Thoracic aorta (tissue), 2 donors: Measurements from ENCODE around the gene KRT86. TPM values are rescaled to one million over a fixed set of nuclear protein-coding genes. Genes with fewer than 3 reads are reported as not detected.

ENCODE experiments used
- ATAC-seq: fragments of 150-250 bp; one replicate; pipeline ENCODE4 v1.8.0; 2017; ENCODE audit warnings: low read depth; ENCODE audit not compliant: insufficient number of reproducible peaks, low FRiP score
- DNase-seq: peaks from one replicate; pipeline ENCODE4 v3.0.0-alpha.2; 2020; ENCODE audit warnings: low spot score
- H3K27ac ChIP-seq, 2 donors: fragments of 200-600 bp; sonication (generic); 1 replicate in 1 of 2; 2 replicates in 1 of 2; pipeline ENCODE4 v1.5.1; 2016; ENCODE audit warnings: mild to moderate bottlenecking in 2 of 2, moderate library complexity in 2 of 2
- H3K27me3 ChIP-seq: fragments of 200-600 bp; sonication (generic); replicated peaks from 2 replicates; pipeline ENCODE4 v1.6.0; 2016; ENCODE audit warnings: mild to moderate bottlenecking; ENCODE audit not compliant: insufficient read depth
- H3K36me3 ChIP-seq: fragments of 200-600 bp; sonication (generic); one replicate; pipeline ENCODE4 v1.5.1; 2016
- H3K4me1 ChIP-seq, 2 donors: fragments of 200-600 bp; sonication (generic); 1 replicate in 1 of 2; 2 replicates in 1 of 2; pipeline versions ENCODE4 v1.5.1 to v1.6.0; 2016; ENCODE audit warnings: low read depth in 2 of 2, mild to moderate bottlenecking in 1 of 2; ENCODE audit not compliant: control insufficient read depth in 1 of 2
- H3K4me3 ChIP-seq: fragments of 200-600 bp; sonication (generic); 2 replicates; pipeline ENCODE4 v1.5.1; 2016; ENCODE audit warnings: mild to moderate bottlenecking
- H3K9me3 ChIP-seq: fragments of 200-600 bp; sonication (generic); 2 replicates; pipeline ENCODE4 v1.5.1; 2016
- CTCF ChIP-seq: fragments of 200-600 bp; sonication (generic); IDR thresholded peaks from one replicate; pipeline ENCODE4 v1.5.1; 2019; ENCODE audit warnings: antibody characterized with exemption
- total RNA-seq, 2 donors: library from RNA; depleted of rRNA; stranded (reverse); fragments of >200 nt; gene quantifications; one replicate each; pipeline versions ENCODE4 v1.1.0 to v1.2.3, GENCODE V29; 2016

The KRT86 gene
- total RNA-seq, 2 donors from 2014 or later, result 9.3 TPM; not detected in 1

- Histone ChIP-seq H3K4me3 (no peak overlapping the region), H3K4me1 (peaks cover 9 to 10% of the 10 kb centered on the region in 2 donors), H3K36me3 (no peaks in the 10 kb centered on the region), H3K9me3 (no peaks in the 10 kb centered on the region), H3K27me3 (no peaks in the 10 kb centered on the region), H3K27ac (no peak overlapping the region)
- DNase-seq, result no peak
- ATAC-seq, result no peak
- no peak for TF ChIP-seq CTCF
These were observed 80.7 kb downstream of the KRT86 start for GRCh38 chr12:52355176-52355575.

- H3K27me3 ChIP-seq, result no peaks in the 10 kb centered on the region
- no peak for DNase-seq
- no peak overlapping the region for H3K4me3 ChIP-seq
- no peak overlapping the region for H3K27ac ChIP-seq
- peaks cover 7 to 9% of the 10 kb centered on the region in 2 donors for H3K4me1 ChIP-seq
- no peaks in the 10 kb centered on the region for H3K36me3 ChIP-seq
- no peak for ATAC-seq
- H3K9me3 ChIP-seq, result no peaks in the 10 kb centered on the region
- TF ChIP-seq CTCF, result no peak
These were observed 81.8 kb downstream of the KRT86 start for GRCh38 chr12:52356031-52356761.

GRCh38 chr12:52356762-52357580 is 82.5 kb downstream of the KRT86 start:
- Histone ChIP-seq H3K27me3 (no peaks in the 10 kb centered on the region), H3K36me3 (no peaks in the 10 kb centered on the region), H3K4me3 (no peak overlapping the region), H3K9me3 (no peaks in the 10 kb centered on the region), H3K27ac (no peak overlapping the region), H3K4me1 (peaks cover 0 to 2% of the 10 kb centered on the region in 2 donors)
- ATAC-seq (no peak), DNase-seq (no peak)
- no peak for TF ChIP-seq CTCF

Other genes starting within 250 kb of the KRT86 start
- gene NR4A1, start 223.2 kb upstream of the KRT86 start, total RNA-seq, result 100 to 1,000 TPM; 112 to 468 TPM
- 10 to 100 TPM; 43.0 to 46.6 TPM for gene ATG101, start 204.7 kb upstream of the KRT86 start, total RNA-seq
- 1 to 10 TPM in 1 of 2 donors, not detected in 1; 1.8 TPM for gene SMIM41, start 194.9 kb upstream of the KRT86 start, total RNA-seq
- under 1 TPM; 0.21 to 0.41 TPM for gene KRT80, start 82.6 kb upstream of the KRT86 start, total RNA-seq
- gene KRT7, start 41.4 kb upstream of the KRT86 start, total RNA-seq, result 100 to 1,000 TPM in 1 of 2 donors, 10 to 100 TPM in 1; 24.1 to 105 TPM
- 1 to 10 TPM in 1 of 2 donors, not detected in 1; 5.1 TPM for gene KRT81, start 16.9 kb downstream of the KRT86 start, total RNA-seq
- not detected for gene KRT83, start 46.8 kb downstream of the KRT86 start, total RNA-seq
- not detected for gene KRT85, start 92.8 kb downstream of the KRT86 start, total RNA-seq
- not detected for gene KRT84, start 111.0 kb downstream of the KRT86 start, total RNA-seq
- not detected for gene KRT82, start 131.7 kb downstream of the KRT86 start, total RNA-seq
- gene KRT75, start 159.7 kb downstream of the KRT86 start, total RNA-seq, result not detected
- gene KRT6B, start 177.5 kb downstream of the KRT86 start, total RNA-seq, result under 1 TPM in 1 of 2 donors, not detected in 1; 0.41 TPM
- not detected for gene KRT6C, start 199.2 kb downstream of the KRT86 start, total RNA-seq
- under 1 TPM in 1 of 2 donors, not detected in 1; 0.68 TPM for gene KRT6A, start 218.6 kb downstream of the KRT86 start, total RNA-seq
- gene KRT5, start 245.7 kb downstream of the KRT86 start, total RNA-seq, result 1 to 10 TPM in 1 of 2 donors, not detected in 1; 7.6 TPM